H1 (cell line): ENCODE data around the gene ORMDL2. TPM values are rescaled to one million over a fixed set of nuclear protein-coding genes. Genes with fewer than 3 reads are reported as not detected.

Source experiments
- CTCF ChIA-PET: fragments of 300-600 bp; sonication (Branson Sonifier 250); formaldehyde crosslinking; loops from one replicate; lab custom pipeline; 2021; ENCODE audit not compliant: partially characterized antibody; lab: Charles Lee
- POLR2A ChIA-PET: fragments of 300-600 bp; sonication (Branson Sonifier 250); formaldehyde crosslinking; loops from one replicate; lab custom pipeline; 2021; ENCODE audit warnings: inconsistent platforms; ENCODE audit not compliant: partially characterized antibody; lab: Charles Lee
- DNase-seq, 2 experiments: peaks; one replicate each; pipeline versions ENCODE4 v3.0.0 to v3.0.0-alpha.2; 2010 to 2022; ENCODE audit warnings: low spot score in 2 of 2, low read depth in 1 of 2, mixed read lengths in 1 of 2
- FAIRE-seq: peaks from 2 replicates; lab custom pipeline; 2011; peaks lifted over from hg19 to GRCh38; lab: Jason Lieb, UNC
- H2AFZ ChIP-seq: 2 replicates; pipeline ENCODE4 v1.8.1; 2012; ENCODE audit warnings: low read length, inconsistent platforms
- H2AK5ac ChIP-seq: 2 replicates; pipeline ENCODE4 v1.6.1; 2013; ENCODE audit warnings: low read depth, low read length
- H2BK120ac ChIP-seq: replicated peaks from 2 replicates; pipeline ENCODE3; 2013; ENCODE audit warnings: low read depth, low read length, inconsistent platforms
- H2BK12ac ChIP-seq: 2 replicates; pipeline ENCODE4 v1.6.1; 2013; ENCODE audit warnings: low read depth, low read length
- H2BK15ac ChIP-seq: 2 replicates; pipeline ENCODE4 v1.6.1; 2013; ENCODE audit warnings: low read length
- H2BK20ac ChIP-seq: 2 replicates; pipeline ENCODE4 v1.6.1; 2013; ENCODE audit warnings: low read length
- H2BK5ac ChIP-seq: 2 replicates; pipeline ENCODE4 v1.6.1; 2013; ENCODE audit warnings: low read depth, low read length
- H3K14ac ChIP-seq: 2 replicates; pipeline ENCODE4 v1.6.1; 2013; ENCODE audit warnings: inconsistent platforms; ENCODE audit not compliant: insufficient read length
- H3K18ac ChIP-seq: 2 replicates; pipeline ENCODE4 v1.6.1; 2013; ENCODE audit warnings: low read length; ENCODE audit errors: extremely low read depth
- H3K23ac ChIP-seq: 2 replicates; pipeline ENCODE4 v1.6.1; 2013; ENCODE audit warnings: inconsistent platforms; ENCODE audit not compliant: insufficient read length
- H3K23me2 ChIP-seq: 2 replicates; pipeline ENCODE4 v1.6.1; 2013; ENCODE audit warnings: low read depth, low read length
- H3K27ac ChIP-seq: 2 replicates; pipeline ENCODE4 v1.6.1; 2011; ENCODE audit warnings: low read depth, low read length, inconsistent platforms
- H3K27me3 ChIP-seq, 4 experiments: replicated peaks in 1 of 4; 1 replicate in 1 of 4; 2 replicates in 3 of 4; pipeline versions ENCODE4 v1.6.1 to v1.8.1; 2011 to 2013; ENCODE audit warnings: low read length in 3 of 4, mild to moderate bottlenecking in 3 of 4, inconsistent platforms in 2 of 4, mixed read lengths in 2 of 4, moderate library complexity in 1 of 4; ENCODE audit not compliant: control insufficient read depth in 3 of 4, insufficient read depth in 3 of 4; ENCODE audit errors: extremely low read depth in 1 of 4
- H3K36me3 ChIP-seq, 4 experiments: 2 replicates each; pipeline versions ENCODE4 v1.6.1 to v1.8.1; 2011 to 2013; ENCODE audit warnings: mild to moderate bottlenecking in 4 of 4, low read length in 3 of 4, moderate library complexity in 2 of 4, control low read depth in 1 of 4, inconsistent platforms in 1 of 4; ENCODE audit not compliant: insufficient read depth in 4 of 4, control insufficient read depth in 2 of 4
- H3K4ac ChIP-seq: replicated peaks from 2 replicates; pipeline ENCODE3; 2013; ENCODE audit warnings: low read length, low read depth, mixed read lengths, inconsistent platforms; ENCODE audit not compliant: insufficient read length
- H3K4me1 ChIP-seq, 4 experiments: replicated peaks in 1 of 4; 1 replicate in 1 of 4; 2 replicates in 3 of 4; pipeline versions ENCODE4 v1.6.1 to v1.8.1; 2011 to 2013; ENCODE audit warnings: low read length in 3 of 4, inconsistent platforms in 2 of 4, mixed read lengths in 1 of 4; ENCODE audit not compliant: insufficient read depth in 4 of 4, control insufficient read depth in 3 of 4
- H3K4me2 ChIP-seq, 2 experiments: 2 replicates each; pipeline versions ENCODE4 v1.6.1 to v1.8.1; 2011 to 2013; ENCODE audit warnings: low read depth in 2 of 2, low read length in 2 of 2, control low read depth in 1 of 2, inconsistent platforms in 1 of 2, mild to moderate bottlenecking in 1 of 2; ENCODE audit not compliant: insufficient read depth in 1 of 2
- H3K4me3 ChIP-seq, 4 experiments: fragments of 200-600, 300-600 bp in 1 of 4; sonication (generic), shearing (Covaris generic), sonication (Bioruptor Twin) in 1 of 4; 2 replicates each; pipeline versions ENCODE4 v1.5.1 to v1.8.1; 2011 to 2016; ENCODE audit warnings: low read length in 4 of 4, low read depth in 3 of 4, control low read depth in 2 of 4, inconsistent platforms in 2 of 4, mild to moderate bottlenecking in 2 of 4, mixed read lengths in 1 of 4, moderate library complexity in 1 of 4; ENCODE audit not compliant: insufficient read depth in 2 of 4; ENCODE audit errors: extremely low read depth in 1 of 4
- H3K56ac ChIP-seq: replicated peaks from 2 replicates; pipeline ENCODE3; 2013; ENCODE audit warnings: low read depth, mild to moderate bottlenecking, mixed read lengths, low read length, inconsistent platforms; ENCODE audit not compliant: insufficient read length
- H3K79me1 ChIP-seq: 2 replicates; pipeline ENCODE4 v1.6.1; 2013; ENCODE audit warnings: low read depth, low read length, control low read depth
- H3K79me2 ChIP-seq, 2 experiments: 2 replicates each; pipeline versions ENCODE4 v1.6.1 to v1.8.1; 2012 to 2013; ENCODE audit warnings: low read length in 2 of 2, mild to moderate bottlenecking in 2 of 2, inconsistent platforms in 1 of 2; ENCODE audit not compliant: insufficient read depth in 2 of 2, control insufficient read depth in 1 of 2
- H3K9ac ChIP-seq, 4 experiments: replicated peaks in 1 of 4; 1 replicate in 1 of 4; 2 replicates in 3 of 4; pipeline versions ENCODE4 v1.6.1 to v1.8.1; 2011 to 2013; ENCODE audit warnings: low read depth in 3 of 4, low read length in 3 of 4, control low read depth in 2 of 4, mild to moderate bottlenecking in 2 of 4, moderate library complexity in 2 of 4, inconsistent platforms in 1 of 4; ENCODE audit errors: extremely low read depth in 1 of 4
- H3K9me3 ChIP-seq, 2 experiments: 2 replicates each; pipeline versions ENCODE4 v1.6.1 to v1.8.1; 2012 to 2013; ENCODE audit warnings: mild to moderate bottlenecking in 2 of 2, moderate library complexity in 2 of 2, control low read depth in 1 of 2, inconsistent platforms in 1 of 2, low read depth in 1 of 2, low read length in 1 of 2, mixed read lengths in 1 of 2; ENCODE audit not compliant: insufficient read depth in 2 of 2
- H4K20me1 ChIP-seq, 2 experiments: replicated peaks in 1 of 2; 2 replicates each; pipeline versions ENCODE3 to v1.8.1; 2011 to 2013; ENCODE audit warnings: inconsistent platforms in 2 of 2, low read length in 2 of 2, mild to moderate bottlenecking in 1 of 2; ENCODE audit not compliant: insufficient read depth in 2 of 2, control insufficient read depth in 1 of 2
- H4K5ac ChIP-seq: 2 replicates; pipeline ENCODE4 v1.6.1; 2013; ENCODE audit warnings: low read length, low read depth, mixed read lengths, inconsistent platforms; ENCODE audit not compliant: insufficient read length
- H4K8ac ChIP-seq: 2 replicates; pipeline ENCODE4 v1.8.0; 2013; ENCODE audit warnings: mild to moderate bottlenecking, moderate library complexity, low read length, inconsistent platforms; ENCODE audit not compliant: insufficient read depth; ENCODE audit errors: extremely low read depth
- H4K91ac ChIP-seq: replicated peaks from 2 replicates; pipeline ENCODE3; 2013; ENCODE audit warnings: low read length, mixed read lengths, inconsistent platforms; ENCODE audit not compliant: insufficient read length
- CEBPB ChIP-seq: IDR thresholded peaks from 2 replicates; pipeline ENCODE4 v1.6.1; 2012; ENCODE audit warnings: low read depth, low read length
- CHD1 ChIP-seq: IDR thresholded peaks from 2 replicates; pipeline ENCODE4 v1.6.1; 2012; ENCODE audit warnings: low read depth, low read length, improper control_type of control experiment
- EGR1 ChIP-seq: IDR thresholded peaks from 2 replicates; pipeline ENCODE4 v1.6.1; 2011; ENCODE audit warnings: low read depth, low read length, borderline replicate concordance
- PHF8 ChIP-seq: fragments of 200-600 bp; sonication (generic); conservative IDR thresholded peaks from 2 replicates; pipeline ENCODE4 v1.7.1; 2012; ENCODE audit warnings: low read depth, mild to moderate bottlenecking, inconsistent platforms, low read length, moderate library complexity
- RAD21 ChIP-seq, 2 experiments: IDR thresholded peaks in 1 of 2; conservative IDR thresholded peaks in 1 of 2; 2 replicates each; pipeline ENCODE4 v1.6.1; 2011; ENCODE audit warnings: low read depth in 2 of 2, low read length in 2 of 2, improper control_type of control experiment in 1 of 2, inconsistent platforms in 1 of 2, mild to moderate bottlenecking in 1 of 2, moderate library complexity in 1 of 2
- RFX5 ChIP-seq: IDR thresholded peaks from 2 replicates; pipeline ENCODE4 v1.6.1; 2011; ENCODE audit warnings: low read depth, low read length, improper control_type of control experiment, borderline replicate concordance
- TAF1 ChIP-seq: IDR thresholded peaks from 2 replicates; pipeline ENCODE4 v1.6.1; 2011; ENCODE audit warnings: mild to moderate bottlenecking, low read depth, low read length
- WGBS, 2 experiments: shearing (Covaris generic) in 1 of 2; methylation state at CpG; one replicate each; pipeline versions ENCODE4 v1.1.6 to v1.1.7; 2013 to 2015; ENCODE audit warnings: low lambda C conversion rate in 2 of 2, mixed read lengths in 2 of 2, inconsistent platforms in 1 of 2, low coverage in 1 of 2, missing lambda C conversion rate in 1 of 2; ENCODE audit not compliant: insufficient replicate concordance in 2 of 2, insufficient coverage in 1 of 2, insufficient read length in 1 of 2; ENCODE audit errors: extremely low coverage in 1 of 2, missing lambda C conversion rate in 1 of 2; 5-methylcytosine and 5-hydroxymethylcytosine counted together
- polyA plus RNA-seq, 7 experiments: library from polyadenylated mRNA; depleted of rRNA in 3 of 7; stranded (reverse) in 5 of 7; unstranded in 2 of 7; fragments of >200 nt in 5 of 7; fragments of 200-250 nt in 2 of 7; gene quantifications; 1 replicate in 5 of 7; 2 replicates in 1 of 7; 4 replicates in 1 of 7; pipeline versions ENCODE4 v1.2.1 to v1.2.3, GENCODE V29; 2011 to 2013; ENCODE audit warnings: missing spikeins in 2 of 7, mixed read lengths in 2 of 7
- total RNA-seq: library from RNA; stranded (reverse); fragmentation: NEBNext Ultra II Directional; extraction: Animal tissue kit (Norgen Biotek cat#: 25700); gene quantifications from 2 replicates; pipeline ENCODE4 v1.2.1, GENCODE V29; 2021

Gene ORMDL2
- total and polyA plus RNA-seq, 2 of the 8 experiments (the other 6 are each of a cell fraction or from before 2014, with no cell fraction given) = 39.0 to 65.6 TPM

- H3K9ac ChIP-seq = no peak overlapping the region
- no peak overlapping the region for H2AFZ ChIP-seq
- no peak overlapping the region for H2BK120ac ChIP-seq
- no peak overlapping the region for H2BK12ac ChIP-seq
- no peaks in the 10 kb centered on the region for H3K79me2 ChIP-seq
- no peak overlapping the region for H2BK15ac ChIP-seq
- no peaks in the 10 kb centered on the region for H3K9me3 ChIP-seq
- ChIA-PET POLR2A (interaction anchor here (0.6 to 46.5 kb wide), 4 partner anchors 9 to 37 kb away, joined by 3 to 809 read pairs (median 18); partner anchors contain the start of genes CD63 and GDF11), CTCF (interaction anchor here (0.9 to 3.1 kb wide), 5 partner anchors 16 to 176 kb away, joined by 3 to 17 read pairs (median 3); no protein-coding TSS in a partner anchor)
- H4K20me1 ChIP-seq = peaks cover 0 to 3% of the 10 kb centered on the region in 2 experiments
- H2AK5ac ChIP-seq = no peak overlapping the region
- H3K27ac ChIP-seq = no peak overlapping the region
- no peaks in the 10 kb centered on the region for H3K23me2 ChIP-seq
- H3K18ac ChIP-seq = no peak overlapping the region
- no peak overlapping the region for H3K14ac ChIP-seq
- H3K56ac ChIP-seq = no peak overlapping the region
- no peak overlapping the region for H3K4ac ChIP-seq
- H3K27me3 ChIP-seq = no peaks in the 10 kb centered on the region
- H3K4me3 ChIP-seq = no peak overlapping the region
- H3K4me2 ChIP-seq = no peak overlapping the region
- TF ChIP-seq CEBPB (no peak), TAF1 (no peak), RFX5 (no peak), EGR1 (no peak), PHF8 (no peak), CHD1 (no peak), RAD21 (IDR thresholded peaks at IDR 0.05 in 1 of 2, conservative IDR thresholded peaks at IDR 0.05 in 1 of 2; ENCODE audit: low read depth in 2 of 2, low read length in 2 of 2) (no peak)
- FAIRE-seq (no peak), DNase-seq (no peak)
- peaks cover 2 to 79% (median 35%) of the 10 kb centered on the region in 4 experiments for H3K36me3 ChIP-seq
- no peak overlapping the region for H2BK5ac ChIP-seq
- no peak overlapping the region for H3K23ac ChIP-seq
- H3K4me1 ChIP-seq = no peaks in the 10 kb centered on the region
- H3K79me1 ChIP-seq = no peaks in the 10 kb centered on the region
- H4K91ac ChIP-seq = no peak overlapping the region
- H4K5ac ChIP-seq = no peak overlapping the region
- 93% methylated on average over 2 of the region's 2 CpGs; no CpG with 5 or more reads in 1 of the 2 experiments for WGBS, 2 experiments
- H4K8ac ChIP-seq = no peak overlapping the region
- H2BK20ac ChIP-seq = no peak overlapping the region
Measured at GRCh38 chr12:55780685-55781084, 37.2 kb upstream of the ORMDL2 start.
